ENCODE measurements around the gene TMEM121. TPM values are rescaled to one million over a fixed set of nuclear protein-coding genes. Genes with fewer than 3 reads are reported as not detected.

The TMEM121 gene
- total RNA-seq, 2 donors from 2014 or later: 11.1 to 15.7 TPM

GRCh38 chr14:105488781-105489541, 37.4 kb upstream of the TMEM121 start:
- peak overlapping the region; percentile 93 to 95 for H3K27ac ChIP-seq
- intact Hi-C loops (cut with DNase I): no loop called here
- no peaks in the 10 kb centered on the region for H3K36me3 ChIP-seq
- no peak for DNase-seq (ENCODE audit: low spot score)
- no peak overlapping the region for H3K4me3 ChIP-seq
- H3K9me3 ChIP-seq: no peaks in the 10 kb centered on the region
- peaks cover 4% of the 10 kb centered on the region for H3K27me3 ChIP-seq (replicated peaks; ENCODE audit: insufficient read depth)
- peaks cover 4% of the 10 kb centered on the region for H3K4me1 ChIP-seq (replicated peaks)
- WGBS: 80% methylated on average over 12 of the region's 20 CpGs
- TF ChIP-seq POLR2A (IDR thresholded peaks at IDR 0.05) (no peak), CTCF (IDR thresholded peaks at IDR 0.05) (no peak), POLR2AphosphoS5 (IDR thresholded peaks at IDR 0.05) (no peak)

DNA sequence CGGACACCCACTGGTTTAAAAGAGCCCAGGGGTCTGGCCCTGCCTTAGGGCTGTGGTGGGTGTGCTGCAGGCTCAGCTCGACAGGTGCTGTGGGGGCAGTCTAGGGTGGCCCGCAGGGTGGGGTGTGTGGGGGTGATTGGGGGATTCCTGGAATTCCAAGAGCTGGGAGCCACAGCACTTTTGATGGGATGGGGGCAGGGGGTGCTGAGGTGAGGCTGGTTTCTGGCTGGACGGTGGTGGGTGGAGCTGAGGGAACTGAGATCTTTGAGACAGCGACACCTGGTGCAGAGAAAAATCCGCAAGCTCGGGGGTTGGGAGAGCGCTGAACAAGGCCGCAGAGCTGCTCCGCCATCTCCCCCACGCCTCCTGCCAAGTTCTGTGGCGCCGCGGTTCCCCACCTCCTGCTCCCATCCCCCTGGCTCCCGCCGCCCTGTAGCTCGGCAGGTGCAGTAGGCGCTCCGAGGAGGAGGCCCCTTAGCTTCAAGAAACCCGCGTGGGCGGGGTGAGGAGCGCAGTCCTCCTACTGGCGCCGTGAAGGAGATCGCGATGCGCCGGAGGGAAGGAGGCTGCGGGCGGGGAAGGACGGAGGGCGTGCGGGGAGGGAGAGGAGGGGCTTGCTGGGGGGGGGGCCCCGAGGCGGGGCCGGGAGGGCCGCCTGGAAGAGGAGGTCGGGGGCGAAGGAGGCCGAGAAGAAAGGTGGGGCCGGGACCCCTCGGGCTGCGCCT, 36.7 kb upstream of the TMEM121 start:
- DNase-seq (ENCODE audit: low spot score): peak; percentile 90
- intact Hi-C loops (cut with DNase I): loop anchor here (2.0 to 5.0 kb wide), 3 partner anchors 39 to 119 kb away; no protein-coding TSS in a partner anchor
- Histone ChIP-seq H3K9me3 (no peaks in the 10 kb centered on the region), H3K27me3 (replicated peaks; ENCODE audit: insufficient read depth) (peaks cover 4% of the 10 kb centered on the region), H3K27ac (peak overlapping the region; percentile 93 to 95), H3K4me3 (peak overlapping the region; percentile 49 to 64), H3K4me1 (replicated peaks) (peaks cover 4% of the 10 kb centered on the region), H3K36me3 (no peaks in the 10 kb centered on the region)
- TF ChIP-seq POLR2AphosphoS5 (IDR thresholded peaks at IDR 0.05): peak; percentile 52
- TF ChIP-seq CTCF (IDR thresholded peaks at IDR 0.05): peak; percentile 24 to 91 (median 80)
- TF ChIP-seq POLR2A (IDR thresholded peaks at IDR 0.05): peak; percentile 21
- 1% methylated on average over 43 of the region's 44 CpGs for WGBS

DNA sequence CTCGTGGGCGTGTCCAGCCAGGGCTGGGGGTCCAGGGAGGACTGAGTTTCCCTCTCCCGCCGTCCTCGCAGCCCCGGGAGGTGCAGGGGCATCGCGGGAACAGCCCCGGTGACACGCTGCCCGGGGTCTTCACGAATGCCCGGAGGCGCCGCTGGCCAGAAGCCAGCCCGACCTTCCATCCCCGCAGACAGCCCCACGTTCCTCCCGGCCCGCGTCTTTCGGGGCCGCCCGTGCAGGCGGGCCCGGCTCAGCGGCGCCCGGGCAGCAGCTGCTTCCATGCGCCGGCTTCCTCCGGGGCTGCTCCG, 36.2 kb upstream of the TMEM121 start:
- H3K27ac ChIP-seq: peak overlapping the region; percentile 93 to 95
- intact Hi-C loops (cut with DNase I): loop anchor here (2.0 to 5.0 kb wide), 3 partner anchors 39 to 119 kb away; no protein-coding TSS in a partner anchor
- peaks cover 4% of the 10 kb centered on the region for H3K4me1 ChIP-seq (replicated peaks)
- no peak for DNase-seq (ENCODE audit: low spot score)
- 0% methylated on average over 22 of the region's 33 CpGs for WGBS
- TF ChIP-seq CTCF (IDR thresholded peaks at IDR 0.05) (no peak), POLR2AphosphoS5 (IDR thresholded peaks at IDR 0.05) (no peak), POLR2A (IDR thresholded peaks at IDR 0.05) (no peak)
- no peaks in the 10 kb centered on the region for H3K9me3 ChIP-seq
- peaks cover 4% of the 10 kb centered on the region for H3K27me3 ChIP-seq (replicated peaks; ENCODE audit: insufficient read depth)
- no peaks in the 10 kb centered on the region for H3K36me3 ChIP-seq
- H3K4me3 ChIP-seq: peak overlapping the region; percentile 49 to 64

GRCh38 chr14:105490572-105491365, 35.6 kb upstream of the TMEM121 start, which contains the start of gene TEDC1:
Gene TEDC1 (plus strand): TSS chr14:105491246. CDS start chr14:105491376, 130 bp downstream.
- H3K4me3 ChIP-seq: peak within 1 kb of the TSS; percentile 60 to 67
- WGBS: under 1% methylated on average over 43 of the region's 94 CpGs

More at GRCh38 chr14:105490572-105491365, 35.6 kb upstream of the TMEM121 start, which contains the start of gene TEDC1:
- TF ChIP-seq POLR2AphosphoS5 (IDR thresholded peaks at IDR 0.05) (peak; percentile 97), POLR2A (IDR thresholded peaks at IDR 0.05) (peak; percentile 72), CTCF (IDR thresholded peaks at IDR 0.05) (peak; percentile 71 to 99 (median 92))
- DNase-seq (ENCODE audit: low spot score): peak; percentile 100
- H3K27ac ChIP-seq: peak within 1 kb of the TSS; percentile 93 to 95
- peaks cover 4% of the 10 kb centered on the region for H3K27me3 ChIP-seq (replicated peaks; ENCODE audit: insufficient read depth)
- no peaks in the 10 kb centered on the region for H3K9me3 ChIP-seq
- H3K4me1 ChIP-seq (replicated peaks): peaks cover 4% of the 10 kb centered on the region
- no peaks in the 10 kb centered on the region for H3K36me3 ChIP-seq
- intact Hi-C loops (cut with DNase I): loop anchor here (2.0 to 5.0 kb wide), 3 partner anchors 38 to 120 kb away; no protein-coding TSS in a partner anchor

All from prostate gland (tissue), 2 donors.